Caco-2 (cell line): ENCODE data around the gene ERP44. TPM values are rescaled to one million over a fixed set of nuclear protein-coding genes. Genes with fewer than 3 reads are reported as not detected.
A peak's percentile ranks its signal among the peaks of the same experiment; 100 is the strongest.

Source experiments
- BruUV-seq: library from RNA; stranded (reverse); fragments of 400-500 nt; replicated peaks from 2 replicates; lab custom pipeline; 2021; lab: Mats Ljungman, UMichigan
- CTCF ChIA-PET: fragments of 300-600 bp; sonication (Branson Sonifier 250); formaldehyde crosslinking; loops from one replicate; lab custom pipeline; 2022; ENCODE audit warnings: antibody characterized with exemption; lab: Charles Lee
- POLR2A ChIA-PET: fragments of 300-600 bp; sonication (Branson Sonifier 250); formaldehyde crosslinking; loops from one replicate; lab custom pipeline; 2022; ENCODE audit warnings: antibody characterized with exemption; lab: Charles Lee
- DNase-seq, 2 experiments: peaks; one replicate each; pipeline versions ENCODE4 v3.0.0 to v3.0.0-alpha.2; 2020 to 2022
- H3K27me3 ChIP-seq: replicated peaks from 2 replicates; pipeline ENCODE4 v1.6.0; 2011; ENCODE audit warnings: low read length; ENCODE audit not compliant: control insufficient read depth, insufficient read depth
- H3K36me3 ChIP-seq: 2 replicates; pipeline ENCODE4 v1.5.1; 2011; ENCODE audit warnings: low read length; ENCODE audit not compliant: control insufficient read depth, insufficient read depth
- H3K4me1 ChIP-seq: fragments of 250-450 bp; sonication (Bioruptor Pico); 2 replicates; pipeline ENCODE4 v1.5.1; 2020; ENCODE audit warnings: mild to moderate bottlenecking
- H3K4me3 ChIP-seq: 2 replicates; pipeline ENCODE4 v1.5.1; 2011; ENCODE audit warnings: low read depth, mild to moderate bottlenecking, control low read depth, low read length
- H3K9me3 ChIP-seq: fragments of 250-450 bp; sonication (Bioruptor Pico); 2 replicates; pipeline ENCODE4 v1.5.1; 2020; ENCODE audit warnings: mild to moderate bottlenecking, moderate library complexity
- H3K27ac Mint-ChIP-seq: one replicate; pipeline ENCODE4 v1.8.0; 2022; ENCODE audit warnings: mixed read lengths; ENCODE audit not compliant: unreplicated experiment
- H3K27me3 Mint-ChIP-seq: one replicate; pipeline ENCODE4 v1.8.0; 2022; ENCODE audit warnings: mixed read lengths; ENCODE audit not compliant: insufficient read depth, unreplicated experiment
- H3K36me3 Mint-ChIP-seq: one replicate; pipeline ENCODE4 v1.8.0; 2022; ENCODE audit warnings: mild to moderate bottlenecking, mixed read lengths; ENCODE audit not compliant: insufficient read depth, unreplicated experiment
- H3K4me1 Mint-ChIP-seq: one replicate; pipeline ENCODE4 v1.8.0; 2022; ENCODE audit warnings: low read depth, mixed read lengths; ENCODE audit not compliant: unreplicated experiment
- H3K4me3 Mint-ChIP-seq: one replicate; pipeline ENCODE4 v1.8.0; 2022; ENCODE audit warnings: mild to moderate bottlenecking, moderate library complexity, mixed read lengths; ENCODE audit not compliant: unreplicated experiment
- H3K9me3 Mint-ChIP-seq: one replicate; pipeline ENCODE4 v1.8.0; 2022; ENCODE audit warnings: mixed read lengths; ENCODE audit not compliant: unreplicated experiment
- CTCF ChIP-seq, 2 experiments: fragments of 200-600 bp in 1 of 2; IDR thresholded peaks; 1 replicate in 1 of 2; 2 replicates in 1 of 2; pipeline versions ENCODE4 v1.5.1 to v1.8.0; 2011 to 2022; ENCODE audit warnings: antibody characterized with exemption in 1 of 2, control low read depth in 1 of 2, inconsistent platforms in 1 of 2, low read depth in 1 of 2, low read length in 1 of 2, mild to moderate bottlenecking in 1 of 2, moderate library complexity in 1 of 2; ENCODE audit not compliant: insufficient read depth in 1 of 2, severe bottlenecking in 1 of 2, unreplicated experiment in 1 of 2
- intact Hi-C: fragments of 100-400 bp; cut with micrococcal nuclease; formaldehyde crosslinking; loops from one replicate; pipeline ENCODE4 v1.10.0; 2022; ENCODE audit not compliant: unreplicated experiment
- total RNA-seq: library from RNA; stranded (reverse); gene quantifications from 2 replicates; pipeline ENCODE4 v1.2.3, GENCODE V29; 2022

ERP44 gene
- total RNA-seq, 1 experiment from 2014 or later, result 25.6 TPM

GRCh38 chr9:100058699-100059579 lies 39.9 kb downstream of the ERP44 start:
- ChIA-PET CTCF (no interaction called here), POLR2A (no interaction called here)
- H3K36me3 Mint-ChIP-seq, result peaks cover 7% of the 10 kb centered on the region
- no peak overlapping the region for H3K4me3 Mint-ChIP-seq
- peaks cover 15% of the 10 kb centered on the region for H3K4me1 Mint-ChIP-seq
- no peaks in the 10 kb centered on the region for H3K27me3 Mint-ChIP-seq
- Histone ChIP-seq H3K4me3 (no peak overlapping the region), H3K9me3 (no peaks in the 10 kb centered on the region), H3K4me1 (peaks cover 21% of the 10 kb centered on the region), H3K36me3 (no peaks in the 10 kb centered on the region), H3K27me3 (no peaks in the 10 kb centered on the region)
- no peak overlapping the region for H3K27ac Mint-ChIP-seq
- no TSS peak for BruUV-seq
- intact Hi-C loops, result no loop called here
- no peak for TF ChIP-seq CTCF (IDR thresholded peaks at IDR 0.05; ENCODE audit: insufficient read depth in 1 of 2, low read depth in 1 of 2, low read length in 1 of 2, severe bottlenecking in 1 of 2, unreplicated experiment in 1 of 2)
- no peaks in the 10 kb centered on the region for H3K9me3 Mint-ChIP-seq
- DNase-seq, result no peak

GRCh38 chr9:100057624-100058023 lies 41.2 kb downstream of the ERP44 start:
- Mint-ChIP-seq H3K4me3 (no peak overlapping the region), H3K4me1 (peaks cover 15% of the 10 kb centered on the region), H3K27ac (no peak overlapping the region), H3K9me3 (no peaks in the 10 kb centered on the region), H3K27me3 (no peaks in the 10 kb centered on the region), H3K36me3 (peaks cover 7% of the 10 kb centered on the region)
- no peaks in the 10 kb centered on the region for H3K36me3 ChIP-seq
- DNase-seq, result no peak
- H3K4me3 ChIP-seq, result no peak overlapping the region
- CTCF ChIA-PET, result no interaction called here
- no TSS peak for BruUV-seq
- POLR2A ChIA-PET, result no interaction called here
- H3K9me3 ChIP-seq, result no peaks in the 10 kb centered on the region
- no peak for TF ChIP-seq CTCF (IDR thresholded peaks at IDR 0.05; ENCODE audit: insufficient read depth in 1 of 2, low read depth in 1 of 2, low read length in 1 of 2, severe bottlenecking in 1 of 2, unreplicated experiment in 1 of 2)
- H3K27me3 ChIP-seq, result no peaks in the 10 kb centered on the region
- H3K4me1 ChIP-seq, result peaks cover 21% of the 10 kb centered on the region
- intact Hi-C loops, result no loop called here

- Histone ChIP-seq H3K9me3 (no peaks in the 10 kb centered on the region), H3K4me3 (no peak overlapping the region), H3K4me1 (peaks cover 21% of the 10 kb centered on the region), H3K27me3 (no peaks in the 10 kb centered on the region), H3K36me3 (no peaks in the 10 kb centered on the region)
- H3K4me3 Mint-ChIP-seq, result no peak overlapping the region
- no peaks in the 10 kb centered on the region for H3K27me3 Mint-ChIP-seq
- CTCF ChIA-PET, result no interaction called here
- H3K27ac Mint-ChIP-seq, result peak overlapping the region; percentile 12
- H3K9me3 Mint-ChIP-seq, result no peaks in the 10 kb centered on the region
- intact Hi-C loops, result no loop called here
- H3K4me1 Mint-ChIP-seq, result peaks cover 15% of the 10 kb centered on the region
- no TSS peak for BruUV-seq
- POLR2A ChIA-PET, result no interaction called here
- TF ChIP-seq CTCF (IDR thresholded peaks at IDR 0.05; ENCODE audit: insufficient read depth in 1 of 2, low read depth in 1 of 2, low read length in 1 of 2, severe bottlenecking in 1 of 2, unreplicated experiment in 1 of 2), result no peak
- DNase-seq, result no peak
- peaks cover 7% of the 10 kb centered on the region for H3K36me3 Mint-ChIP-seq
These were observed 42.2 kb downstream of the ERP44 start for GRCh38 chr9:100056561-100056960.
